HepG2 (cell line): ENCODE measurements around the gene LIPC. TPM values are rescaled to one million over a fixed set of nuclear protein-coding genes. Genes with fewer than 3 reads are reported as not detected.
A peak's percentile ranks its signal among the peaks of the same experiment; 100 is the strongest.

Experiments
- ATAC-seq: fragments of 200-7000 bp; cut with Tn5 transposase; 3 replicates; pipeline ENCODE4 v1.9.1; 2020; ENCODE audit warnings: mild to moderate bottlenecking, moderate library complexity
- BruUV-seq: library from RNA; stranded (reverse); fragments of 400-500 nt; replicated peaks from 2 replicates; lab custom pipeline; 2021; lab: Mats Ljungman, UMichigan
- CTCF ChIA-PET: fragments of 300-600 bp; formaldehyde crosslinking; extraction: SDS; loops from one replicate; lab custom pipeline; 2021; ENCODE audit warnings: low total read pairs, inconsistent platforms, low intra/inter-chr PET ratio; lab: Yijun Ruan, JAX
- POLR2A ChIA-PET: fragments of 350-600 bp; sonication (Branson Sonifier 250); formaldehyde crosslinking; loops from one replicate; lab custom pipeline; 2020; ENCODE audit warnings: antibody characterized with exemption, inconsistent platforms; lab: Yijun Ruan, JAX
- DNase-seq: peaks from one replicate; pipeline ENCODE4 v3.0.0-alpha.2; 2015; ENCODE audit warnings: low spot score
- FAIRE-seq: peaks from 3 replicates; lab custom pipeline; 2011; peaks lifted over from hg19 to GRCh38; lab: Jason Lieb, UNC
- H2AFZ ChIP-seq: one replicate; pipeline ENCODE4 v1.6.1; 2011; ENCODE audit warnings: low read length, inconsistent platforms
- H3K27ac ChIP-seq: fragments of 300-600 bp; 3 replicates; pipeline ENCODE4 v1.8.0; 2011; ENCODE audit warnings: mixed run types, mild to moderate bottlenecking, mixed read lengths, low read length, inconsistent platforms; ENCODE audit not compliant: insufficient read depth; ENCODE audit errors: extremely low read length
- H3K27me3 ChIP-seq, 2 experiments: fragments of 200-600 bp in 1 of 2; 2 replicates in 1 of 2; 3 replicates in 1 of 2; pipeline versions ENCODE4 v1.6.0 to v1.8.0; 2011; ENCODE audit warnings: low read length in 2 of 2, mild to moderate bottlenecking in 2 of 2, moderate library complexity in 2 of 2, inconsistent platforms in 1 of 2; ENCODE audit not compliant: insufficient read depth in 2 of 2, control insufficient read depth in 1 of 2
- H3K36me3 ChIP-seq, 2 experiments: fragments of 200-600 bp in 1 of 2; replicated peaks in 1 of 2; 2 replicates in 1 of 2; 3 replicates in 1 of 2; pipeline versions ENCODE4 v1.5.1 to v1.8.0; 2011; ENCODE audit warnings: low read length in 2 of 2, inconsistent platforms in 1 of 2; ENCODE audit not compliant: insufficient read depth in 2 of 2, control insufficient read depth in 1 of 2
- H3K4me1 ChIP-seq: 2 replicates; pipeline ENCODE4 v1.5.1; 2012; ENCODE audit warnings: low read length, inconsistent platforms; ENCODE audit not compliant: insufficient read depth
- H3K4me2 ChIP-seq: 2 replicates; pipeline ENCODE4 v1.6.0; 2011; ENCODE audit warnings: low read depth, low read length, inconsistent platforms
- H3K4me3 ChIP-seq, 3 experiments: fragments of 200-600 bp in 1 of 3; sonication (generic), shearing (Covaris generic) in 1 of 3; replicated peaks in 1 of 3; 2 replicates each; pipeline ENCODE4 v1.5.1; 2011 to 2016; ENCODE audit warnings: low read length in 3 of 3, inconsistent platforms in 2 of 3, low read depth in 2 of 3, mild to moderate bottlenecking in 2 of 3, control low read depth in 1 of 3, mixed read lengths in 1 of 3; ENCODE audit not compliant: insufficient read depth in 1 of 3
- H3K79me2 ChIP-seq: one replicate; pipeline ENCODE4 v1.6.1; 2011; ENCODE audit warnings: low read length, inconsistent platforms; ENCODE audit not compliant: insufficient read depth
- H3K9ac ChIP-seq: 2 replicates; pipeline ENCODE4 v1.6.0; 2011; ENCODE audit warnings: mild to moderate bottlenecking, low read depth, low read length, inconsistent platforms; ENCODE audit not compliant: insufficient read depth
- H3K9me3 ChIP-seq: 2 replicates; pipeline ENCODE4 v1.5.1; 2012; ENCODE audit warnings: mild to moderate bottlenecking, low read length
- H4K20me1 ChIP-seq: 2 replicates; pipeline ENCODE4 v1.6.0; 2011; ENCODE audit warnings: inconsistent platforms, mild to moderate bottlenecking, low read length, moderate library complexity; ENCODE audit not compliant: insufficient read depth
- ATF4 ChIP-seq, 2 experiments: fragments of 450-650 bp in 1 of 2; sonication (generic) in 1 of 2; formaldehyde crosslinking; IDR thresholded peaks; 2 replicates each; pipeline versions ENCODE4 v1.5.0 to v1.8.0; 2020 to 2022; ENCODE audit warnings: mild to moderate bottlenecking in 1 of 2, missing genetic modification reagents in 1 of 2
- ATF5 ChIP-seq: sonication (generic); formaldehyde crosslinking; IDR thresholded peaks from 2 replicates; pipeline ENCODE4 v1.4.0; 2020; ENCODE audit warnings: mild to moderate bottlenecking, low read depth, missing genetic modification reagents
- CBFB ChIP-seq: sonication (generic); formaldehyde crosslinking; IDR thresholded peaks from 2 replicates; pipeline ENCODE4 v1.4.0; 2020; ENCODE audit warnings: missing genetic modification reagents
- CTCF ChIP-seq: sonication (generic); formaldehyde crosslinking; IDR thresholded peaks from 2 replicates; pipeline ENCODE4 v1.5.0; 2020; ENCODE audit warnings: mild to moderate bottlenecking, missing genetic modification reagents, moderate library complexity
- KDM3A ChIP-seq: IDR thresholded peaks from 2 replicates; pipeline ENCODE4 v1.6.1; 2018; ENCODE audit warnings: low read depth, missing compliant biosample characterization
- MXI1 ChIP-seq: IDR thresholded peaks from 3 replicates; pipeline ENCODE4 v1.6.1; 2012; ENCODE audit warnings: low read depth, low read length, inconsistent platforms, borderline replicate concordance
- PRDM10 ChIP-seq: sonication (generic); formaldehyde crosslinking; IDR thresholded peaks from 2 replicates; pipeline ENCODE4 v1.4.0; 2020; ENCODE audit warnings: low read depth, missing genetic modification reagents
- SALL2 ChIP-seq: sonication (generic); formaldehyde crosslinking; IDR thresholded peaks from 2 replicates; pipeline ENCODE4 v1.8.1; 2023; ENCODE audit warnings: mild to moderate bottlenecking, missing genetic modification reagents, inconsistent platforms
- SMC3 ChIP-seq: IDR thresholded peaks from 2 replicates; pipeline ENCODE4 v1.6.1; 2011; ENCODE audit warnings: low read length, improper control_type of control experiment
- ZNF12 ChIP-seq: sonication (generic); formaldehyde crosslinking; IDR thresholded peaks from 2 replicates; pipeline ENCODE4 v1.5.0; 2020; ENCODE audit warnings: missing genetic modification reagents
- ZNF276 ChIP-seq: sonication (generic); formaldehyde crosslinking; IDR thresholded peaks from 2 replicates; pipeline ENCODE4 v1.4.0; 2020; ENCODE audit warnings: mild to moderate bottlenecking, low read depth, missing genetic modification reagents
- ZNF3 ChIP-seq: IDR thresholded peaks from 2 replicates; pipeline ENCODE4 v1.7.0; 2017; ENCODE audit warnings: inconsistent platforms
- ZNF30 ChIP-seq: sonication (generic); formaldehyde crosslinking; IDR thresholded peaks from 2 replicates; pipeline ENCODE4 v1.5.0; 2020; ENCODE audit warnings: mild to moderate bottlenecking, missing genetic modification reagents
- ZNF350 ChIP-seq: sonication (generic); formaldehyde crosslinking; IDR thresholded peaks from 2 replicates; pipeline ENCODE4 v1.4.0; 2020; ENCODE audit warnings: mild to moderate bottlenecking, low read depth, missing genetic modification reagents, borderline replicate concordance
- ZNF652 ChIP-seq: IDR thresholded peaks from 2 replicates; pipeline ENCODE4 v1.6.1; 2016; ENCODE audit warnings: low read depth, borderline replicate concordance
- WGBS: methylation state at CpG from one replicate; pipeline ENCODE4 v1.1.6; 2017; ENCODE audit warnings: low lambda C conversion rate; 5-methylcytosine and 5-hydroxymethylcytosine counted together
- in situ Hi-C: cut with HindIII; loops from 2 replicates; pipeline ENCODE4 v1.10.0; 2017; ENCODE audit warnings: low pct_unique_long_range_greater_than_20kb; ENCODE audit not compliant: extremely low pct_ligation_motif_present
- intact Hi-C: fragments of 100-400 bp; cut with micrococcal nuclease; formaldehyde crosslinking; loops from one replicate; pipeline ENCODE4 v1.10.0; 2022; ENCODE audit not compliant: unreplicated experiment
- polyA plus RNA-seq, 8 experiments: library from polyadenylated mRNA; depleted of rRNA in 3 of 8; stranded (reverse) in 7 of 8; unstranded in 1 of 8; fragments of >200 nt; fragmentation: Illumina TruSeq in 4 of 8; extraction: Trizol in 4 of 8; gene quantifications; 2 replicates each; pipeline versions ENCODE4 v1.2.1 to v1.2.3, GENCODE V29; 2011 to 2016; ENCODE audit warnings: low read depth in 4 of 8, missing spikeins in 1 of 8, mixed read lengths in 1 of 8; ENCODE audit not compliant: insufficient read depth in 1 of 8
- total RNA-seq, 5 experiments: library from RNA; depleted of rRNA; stranded (reverse); fragments of >200 nt; fragmentation: Illumina TruSeq; extraction: Trizol; gene quantifications; 2 replicates each; pipeline ENCODE4 v1.2.3, GENCODE V29; 2016; ENCODE audit warnings: low read depth in 1 of 5

LIPC gene
- total and polyA plus RNA-seq, 2 of the 13 experiments (the other 11 are each of a cell fraction or from before 2014, with no cell fraction given), result 26.0 to 38.0 TPM

- TF ChIP-seq ATF5 (CRISPR knock-in tag) (no peak), ZNF30 (CRISPR knock-in tag) (no peak), PRDM10 (no peak), SALL2 (no peak), CBFB (CRISPR knock-in tag) (no peak), ATF4 (CRISPR knock-in tag; IDR thresholded peaks at IDR 0.05) (no peak), KDM3A (CRISPR knock-in tag) (no peak)
Observed at GRCh38 chr15:58515807-58516206, 84.0 kb downstream of the LIPC start (continued).

- 88% methylated on average over 3 of the region's 3 CpGs for WGBS
- no TSS peak for BruUV-seq
- TF ChIP-seq CTCF (CRISPR knock-in tag) (0 out of 2 replicates have a peak, but pooled peaks have one; percentile 12), ZNF3 (no peak), MXI1 (no peak), SMC3 (0 out of 2 replicates have a peak, but pooled peaks have one; percentile 5), ZNF350 (CRISPR knock-in tag) (no peak), ZNF652 (no peak), ZNF276 (CRISPR knock-in tag) (no peak), ZNF12 (CRISPR knock-in tag) (no peak)
Observed at GRCh38 chr15:58517252-58517681, 85.5 kb downstream of the LIPC start.

More at GRCh38 chr15:58517252-58517681, 85.5 kb downstream of the LIPC start:
- Histone ChIP-seq H3K27ac (no peak overlapping the region), H3K27me3 (no peaks in the 10 kb centered on the region), H3K9ac (no peak overlapping the region), H4K20me1 (no peaks in the 10 kb centered on the region), H3K36me3 (no peaks in the 10 kb centered on the region), H3K4me3 (no peak overlapping the region), H3K4me1 (peaks cover 19% of the 10 kb centered on the region), H3K9me3 (no peaks in the 10 kb centered on the region), H2AFZ (no peak overlapping the region), H3K4me2 (no peak overlapping the region), H3K79me2 (no peaks in the 10 kb centered on the region)
- CTCF ChIA-PET, result no interaction called here
- ATAC-seq, result no peak
- in situ Hi-C loops (no loop called here), intact Hi-C loops (no loop called here)
- DNase-seq, result no peak
- POLR2A ChIA-PET, result no interaction called here
- FAIRE-seq, result no peak
